ENCODE data around the gene DNTTIP2. TPM values are rescaled to one million over a fixed set of nuclear protein-coding genes. Genes with fewer than 3 reads are reported as not detected.

DNTTIP2 gene
- total RNA-seq, 1 experiment from 2014 or later, result 66.1 TPM

GRCh38 chr1:93846992-93847810 is 31.8 kb downstream of the DNTTIP2 start:
- peaks cover 7 to 33% of the 10 kb centered on the region in 2 experiments; a peak in 3 of 4 replicates for H3K4me1 ChIP-seq (ENCODE audit: control insufficient read depth in 1 of 2, insufficient read depth in 2 of 2, low read length in 2 of 2)
- POLR2A ChIA-PET, result interaction anchor here (1.3 kb wide), 1 partner anchor 141 kb away, joined by 4 read pairs; no protein-coding TSS in a partner anchor
- no peaks in the 10 kb centered on the region for H3K36me3 ChIP-seq (ENCODE audit: control insufficient read depth in 1 of 2, insufficient read depth in 2 of 2, low read length in 2 of 2)
- no peaks in the 10 kb centered on the region for H3K9me2 ChIP-seq (ENCODE audit: insufficient read depth)
- peak; percentile 65 for ATAC-seq
- CTCF ChIA-PET, result interaction anchor here (1.4 to 1.5 kb wide), 3 partner anchors 179 to 218 kb away, joined by 3 to 11 read pairs (median 7); no protein-coding TSS in a partner anchor
- H3K9me3 ChIP-seq (ENCODE audit: control insufficient read depth in 1 of 2, insufficient read depth in 1 of 2, low read depth in 1 of 2, low read length in 2 of 2), result no peaks in the 10 kb centered on the region
- H3K4me3 ChIP-seq (replicated peaks in 1 of 2; ENCODE audit: low read depth in 1 of 2, low read length in 2 of 2), result peak overlapping the region; percentile 59 to 79
- peak overlapping the region; percentile 69 for H3K27ac ChIP-seq (ENCODE audit: low read depth, low read length)
- no peaks in the 10 kb centered on the region for H3K27me3 ChIP-seq (ENCODE audit: insufficient read depth, low read length)
- H3K4me2 ChIP-seq (ENCODE audit: low read length), result peak overlapping the region; percentile 97
- RAD21 ChIA-PET (ENCODE audit: low non-redundant PET in 1 of 2, low total read pairs in 2 of 2, uncharacterized antibody in 2 of 2, unreplicated experiment in 2 of 2), result interaction anchor here in 1 of 2 experiments (0.6 kb wide), 1 partner anchor 63 kb away, joined by 3 read pairs; no protein-coding TSS in a partner anchor
- peak overlapping the region; percentile 79 for H2AFZ ChIP-seq (ENCODE audit: low read depth, low read length, poor library complexity, severe bottlenecking)
- peak overlapping the region; percentile 78 for H3K9ac ChIP-seq (ENCODE audit: low read length)
- intact Hi-C loops (cut with micrococcal nuclease), result no loop called here
- DNase-seq (ENCODE audit: low read depth, low spot score), result peak; percentile 81
- H4K20me1 ChIP-seq (ENCODE audit: insufficient read depth), result no peaks in the 10 kb centered on the region
- no peaks in the 10 kb centered on the region for H3K79me2 ChIP-seq (ENCODE audit: insufficient read depth, low read length)
- BruUV-seq (replicated peaks), result no TSS peak
- TF ChIP-seq EZH2 (IDR thresholded peaks at IDR 0.05) (no peak), CEBPB (IDR thresholded peaks at IDR 0.05; ENCODE audit: low read depth) (peak; percentile 21; the same call in 1 of the 2 replicates), CBX3 (IDR thresholded peaks at IDR 0.05; ENCODE audit: low read depth) (no peak; the same call in 1 of the 2 replicates), CTCF (IDR thresholded peaks at IDR 0.05 in 2 of 3, conservative IDR thresholded peaks at IDR 0.05 in 1 of 3; ENCODE audit: borderline replicate concordance in 1 of 3, insufficient read depth in 1 of 3, low read depth in 2 of 3, low read length in 2 of 3) (no peak), ZBTB33 (IDR thresholded peaks at IDR 0.05; ENCODE audit: extremely low read depth, insufficient replicate concordance, low read length) (peak; percentile 46), ZNF274 (IDR thresholded peaks at IDR 0.05; ENCODE audit: low read depth, low read length) (no peak), SIN3A (IDR thresholded peaks at IDR 0.05; ENCODE audit: low read depth) (no peak; the same call in 1 of the 2 replicates), FOSL1 (IDR thresholded peaks at IDR 0.05; ENCODE audit: low read depth) (no peak), REST (IDR thresholded peaks at IDR 0.05; ENCODE audit: low read depth) (no peak), EGR1 (IDR thresholded peaks at IDR 0.05; ENCODE audit: low read depth) (no peak), RAD21 (IDR thresholded peaks at IDR 0.05; ENCODE audit: low read depth) (no peak), TCF7L2 (IDR thresholded peaks at IDR 0.05; ENCODE audit: borderline replicate concordance, extremely low read depth, insufficient read depth, insufficient read length) (no peak), JUND (IDR thresholded peaks at IDR 0.05) (no peak), POLR2A (IDR thresholded peaks at IDR 0.05; ENCODE audit: borderline replicate concordance, extremely low read depth, insufficient read depth, insufficient read length) (peak; percentile 6), EZH2phosphoT487 (IDR thresholded peaks at IDR 0.05; ENCODE audit: borderline replicate concordance) (no peak), ATF3 (IDR thresholded peaks at IDR 0.05) (peak; percentile 98), MAX (IDR thresholded peaks at IDR 0.05) (peak; percentile 42), ELF1 (IDR thresholded peaks at IDR 0.05; ENCODE audit: borderline replicate concordance, low read depth) (no peak; the same call in 1 of the 2 replicates)

All from HCT116 (cell line).